HCT116 (cell line): Measurements from ENCODE around the gene CERT1.

ENCODE experiments used
- CEBPB ChIP-seq: IDR thresholded peaks from 2 replicates; pipeline ENCODE4 v1.6.1; 2012; ENCODE audit warnings: low read depth
- CTCF ChIP-seq, 3 experiments: fragments of 200-600 bp in 1 of 3; sonication (generic) in 1 of 3; IDR thresholded peaks in 2 of 3; conservative IDR thresholded peaks in 1 of 3; 2 replicates each; pipeline ENCODE4 v1.5.1; 2012 to 2017; ENCODE audit warnings: low read depth in 2 of 3, low read length in 2 of 3, antibody characterized with exemption in 1 of 3, borderline replicate concordance in 1 of 3, control low read depth in 1 of 3, mild to moderate bottlenecking in 1 of 3, mixed read lengths in 1 of 3, mixed run types in 1 of 3, moderate library complexity in 1 of 3; ENCODE audit not compliant: insufficient read depth in 1 of 3
- EZH2 ChIP-seq: fragments of 200-600 bp; sonication (generic); IDR thresholded peaks from 2 replicates; pipeline ENCODE4 v1.6.1; 2017; ENCODE audit warnings: antibody characterized with exemption, mixed run types
- EZH2phosphoT487 ChIP-seq: fragments of 200-600 bp; IDR thresholded peaks from 2 replicates; pipeline ENCODE4 v1.6.1; 2018; ENCODE audit warnings: antibody characterized with exemption, borderline replicate concordance
- FOSL1 ChIP-seq: IDR thresholded peaks from 2 replicates; pipeline ENCODE4 v1.6.1; 2012; ENCODE audit warnings: low read depth
- POLR2A ChIP-seq: IDR thresholded peaks from 2 replicates; pipeline ENCODE4 v1.7.0; 2011; ENCODE audit warnings: borderline replicate concordance; ENCODE audit not compliant: insufficient read depth, insufficient read length; ENCODE audit errors: extremely low read depth
- POLR2AphosphoS5 ChIP-seq: IDR thresholded peaks from 2 replicates; pipeline ENCODE4 v1.6.1; 2011; ENCODE audit warnings: mild to moderate bottlenecking, low read depth, low read length, moderate library complexity
- RAD21 ChIP-seq: IDR thresholded peaks from 2 replicates; pipeline ENCODE4 v1.6.1; 2012; ENCODE audit warnings: low read depth, mild to moderate bottlenecking
- SRF ChIP-seq: IDR thresholded peaks from 2 replicates; pipeline ENCODE4 v1.6.1; 2012; ENCODE audit warnings: low read depth
- YY1 ChIP-seq: IDR thresholded peaks from 2 replicates; pipeline ENCODE4 v1.6.1; 2011; ENCODE audit warnings: low read length, low read depth, moderate library complexity, mild to moderate bottlenecking; ENCODE audit not compliant: insufficient replicate concordance; ENCODE audit errors: extremely low read depth
- ZNF274 ChIP-seq: fragments of 200-500 bp; sonication (Bioruptor generic); IDR thresholded peaks from 2 replicates; pipeline ENCODE4 v1.6.1; 2014; ENCODE audit warnings: mild to moderate bottlenecking, low read depth, low read length, inconsistent platforms
- TF ChIP-seq, protein P1 (sequence below): IDR thresholded peaks from 2 replicates; pipeline ENCODE4 v1.6.1; 2012
- TF ChIP-seq, protein P2 (sequence below): IDR thresholded peaks from 2 replicates; pipeline ENCODE4 v1.6.1; 2012; ENCODE audit warnings: low read depth

DNA sequence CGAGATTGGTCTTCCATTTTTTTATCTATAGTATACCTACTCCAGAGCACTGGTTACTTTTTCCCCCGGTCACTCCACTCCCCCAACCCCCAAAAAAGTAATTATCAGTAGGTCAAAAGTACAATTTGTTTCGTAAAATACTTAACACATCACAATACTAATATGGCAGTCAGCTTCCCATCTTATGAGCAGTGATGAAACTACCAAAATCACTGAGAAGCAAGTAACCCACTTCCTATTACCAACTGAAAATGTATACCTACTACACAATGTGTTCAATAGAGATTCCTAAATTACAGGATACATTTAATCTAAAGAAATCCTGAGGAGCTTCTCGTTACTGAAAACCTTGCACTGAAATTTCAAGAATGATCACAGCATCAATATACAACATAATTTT is 1.9 kb downstream of the CERT1 start:
- TF ChIP-seq EZH2 (no peak), FOSL1 (no peak), SRF (no peak), CTCF (IDR thresholded peaks at IDR 0.05 in 2 of 3, conservative IDR thresholded peaks at IDR 0.05 in 1 of 3; ENCODE audit: borderline replicate concordance in 1 of 3, insufficient read depth in 1 of 3, low read depth in 2 of 3, low read length in 2 of 3) (no peak), RAD21 (no peak), POLR2AphosphoS5 (no peak), EZH2phosphoT487 (no peak), YY1 (no peak), ZNF274 (no peak), POLR2A (no peak), CEBPB (no peak)
- TF ChIP-seq, protein P1, sequence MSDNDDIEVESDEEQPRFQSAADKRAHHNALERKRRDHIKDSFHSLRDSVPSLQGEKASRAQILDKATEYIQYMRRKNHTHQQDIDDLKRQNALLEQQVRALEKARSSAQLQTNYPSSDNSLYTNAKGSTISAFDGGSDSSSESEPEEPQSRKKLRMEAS, result no peak
- TF ChIP-seq, protein P2, sequence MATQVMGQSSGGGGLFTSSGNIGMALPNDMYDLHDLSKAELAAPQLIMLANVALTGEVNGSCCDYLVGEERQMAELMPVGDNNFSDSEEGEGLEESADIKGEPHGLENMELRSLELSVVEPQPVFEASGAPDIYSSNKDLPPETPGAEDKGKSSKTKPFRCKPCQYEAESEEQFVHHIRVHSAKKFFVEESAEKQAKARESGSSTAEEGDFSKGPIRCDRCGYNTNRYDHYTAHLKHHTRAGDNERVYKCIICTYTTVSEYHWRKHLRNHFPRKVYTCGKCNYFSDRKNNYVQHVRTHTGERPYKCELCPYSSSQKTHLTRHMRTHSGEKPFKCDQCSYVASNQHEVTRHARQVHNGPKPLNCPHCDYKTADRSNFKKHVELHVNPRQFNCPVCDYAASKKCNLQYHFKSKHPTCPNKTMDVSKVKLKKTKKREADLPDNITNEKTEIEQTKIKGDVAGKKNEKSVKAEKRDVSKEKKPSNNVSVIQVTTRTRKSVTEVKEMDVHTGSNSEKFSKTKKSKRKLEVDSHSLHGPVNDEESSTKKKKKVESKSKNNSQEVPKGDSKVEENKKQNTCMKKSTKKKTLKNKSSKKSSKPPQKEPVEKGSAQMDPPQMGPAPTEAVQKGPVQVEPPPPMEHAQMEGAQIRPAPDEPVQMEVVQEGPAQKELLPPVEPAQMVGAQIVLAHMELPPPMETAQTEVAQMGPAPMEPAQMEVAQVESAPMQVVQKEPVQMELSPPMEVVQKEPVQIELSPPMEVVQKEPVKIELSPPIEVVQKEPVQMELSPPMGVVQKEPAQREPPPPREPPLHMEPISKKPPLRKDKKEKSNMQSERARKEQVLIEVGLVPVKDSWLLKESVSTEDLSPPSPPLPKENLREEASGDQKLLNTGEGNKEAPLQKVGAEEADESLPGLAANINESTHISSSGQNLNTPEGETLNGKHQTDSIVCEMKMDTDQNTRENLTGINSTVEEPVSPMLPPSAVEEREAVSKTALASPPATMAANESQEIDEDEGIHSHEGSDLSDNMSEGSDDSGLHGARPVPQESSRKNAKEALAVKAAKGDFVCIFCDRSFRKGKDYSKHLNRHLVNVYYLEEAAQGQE, result no peak
